GM21786 (cell line): ENCODE results near the gene ARHGAP26.

Experiments used
- ATAC-seq: cut with Tn5 transposase; IDR thresholded peaks from one replicate; pipeline ENCODE4 v1.9.1; 2021; ENCODE audit not compliant: unreplicated experiment

The ARHGAP26 gene

DNA sequence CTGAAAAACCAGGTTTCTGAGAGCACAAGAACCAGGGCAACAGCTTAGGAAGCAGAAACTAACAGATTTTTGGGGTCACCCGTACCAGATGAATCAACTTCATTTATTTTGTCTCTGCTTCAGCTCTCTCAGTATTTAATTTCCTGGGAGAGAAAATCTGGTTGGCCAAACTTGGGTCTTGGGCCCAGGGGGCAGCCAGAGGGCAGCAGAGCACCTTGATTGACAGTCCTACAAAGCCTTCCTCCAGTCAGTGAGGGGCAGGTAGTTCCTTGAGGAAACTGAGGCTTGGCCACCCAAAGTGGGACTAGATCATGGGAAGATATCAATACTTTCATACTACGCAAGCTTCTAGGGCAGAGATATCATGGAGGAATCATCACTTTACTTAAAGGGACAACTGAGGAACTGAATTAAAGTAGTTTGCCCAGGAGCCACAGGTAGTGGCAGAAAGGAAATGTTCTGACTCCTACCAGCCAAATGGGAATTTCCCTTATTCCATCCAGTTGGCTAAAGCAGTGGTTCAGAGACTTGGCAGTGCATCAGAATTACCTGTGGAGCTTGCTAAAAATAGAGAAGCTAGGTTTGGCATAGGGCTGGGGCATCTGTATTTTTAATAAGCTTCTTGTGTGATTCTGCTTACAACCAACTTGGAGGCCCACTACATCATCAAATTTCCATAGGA is 21.5 kb upstream of the ARHGAP26 start:
- ATAC-seq: no peak

DNA sequence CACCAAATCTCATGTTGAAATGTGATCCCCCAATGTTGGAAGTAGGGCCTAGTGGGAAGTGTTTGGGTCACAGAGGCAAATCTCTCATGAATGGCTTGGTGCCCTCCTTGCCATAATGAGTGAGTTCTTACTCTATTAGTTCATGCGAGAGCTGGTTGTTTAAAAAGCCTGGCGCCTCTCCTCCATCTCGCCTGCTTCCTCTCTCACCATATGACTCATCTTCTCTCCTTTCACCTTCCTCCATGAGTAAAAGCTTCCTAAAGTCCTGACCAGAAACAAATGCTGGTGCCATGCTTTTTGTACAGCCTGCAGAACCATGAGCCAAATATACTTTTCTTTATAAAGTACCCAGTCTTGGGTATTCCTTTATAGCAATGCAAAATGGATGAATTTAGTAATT is 20.9 kb upstream of the ARHGAP26 start:
- ATAC-seq: no peak

DNA sequence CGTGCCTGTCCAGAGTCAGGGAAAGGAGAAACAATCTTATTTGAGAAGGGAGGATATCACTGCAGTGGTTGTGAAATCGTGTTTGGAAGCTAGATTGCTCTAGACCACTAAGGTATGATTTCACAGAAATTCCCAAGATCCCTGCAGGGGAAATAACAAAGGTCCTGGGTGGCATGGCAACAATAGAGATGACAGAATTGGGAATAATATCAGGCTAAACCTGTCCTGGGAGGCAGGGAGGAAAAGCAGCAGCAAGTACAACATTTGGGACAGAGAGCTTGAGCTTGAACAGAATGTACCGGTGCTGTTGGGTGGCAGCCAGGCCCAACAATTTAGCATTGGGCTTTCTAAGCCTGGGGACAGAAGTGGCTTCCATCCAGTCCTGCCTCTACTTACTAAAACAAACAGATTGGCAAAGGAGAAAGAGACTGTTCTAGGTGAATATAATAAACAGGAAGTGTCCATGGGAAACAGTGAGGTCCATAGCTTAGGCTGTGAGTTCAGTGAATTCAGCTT is 17.0 kb upstream of the ARHGAP26 start:
- no peak for ATAC-seq

DNA sequence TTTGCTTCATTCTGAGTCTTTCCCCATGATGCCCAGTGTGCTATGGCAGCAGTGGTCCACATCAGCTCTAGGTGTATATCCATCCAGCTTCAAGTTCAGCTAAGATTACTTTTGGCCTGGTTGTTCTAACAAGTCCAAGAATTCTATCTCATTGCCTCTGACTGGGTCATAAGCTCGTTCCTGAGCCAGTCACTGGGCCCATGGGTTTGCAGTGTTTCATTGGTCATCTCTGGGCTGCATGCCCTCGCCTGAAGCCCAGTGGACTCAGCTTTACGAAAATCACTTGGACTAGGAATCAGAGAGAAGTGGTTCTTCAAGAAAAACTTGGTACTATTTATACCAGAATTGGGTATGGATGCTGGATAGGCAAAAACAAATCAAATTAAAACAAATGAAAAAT is 16.1 kb upstream of the ARHGAP26 start:
- ATAC-seq: no peak

DNA sequence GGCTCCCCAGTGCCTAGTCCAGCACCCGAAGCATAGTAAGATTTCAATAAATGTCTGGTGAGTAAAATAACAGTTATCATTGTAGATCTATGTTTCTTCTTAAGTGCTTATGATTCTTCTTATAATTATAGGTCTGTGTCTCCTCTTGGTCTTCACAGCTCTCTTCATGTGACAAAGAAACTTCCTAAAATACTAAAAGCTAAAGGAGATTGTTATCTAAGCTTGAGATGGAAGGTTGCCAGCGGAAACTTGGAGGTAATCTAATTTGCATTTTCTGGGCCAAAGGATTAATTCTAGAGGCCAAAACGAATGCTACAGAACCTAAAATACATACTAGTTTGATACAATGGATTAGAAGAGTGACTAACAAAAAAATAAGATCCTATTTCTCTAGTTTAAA is 13.6 kb upstream of the ARHGAP26 start:
- no peak for ATAC-seq

DNA sequence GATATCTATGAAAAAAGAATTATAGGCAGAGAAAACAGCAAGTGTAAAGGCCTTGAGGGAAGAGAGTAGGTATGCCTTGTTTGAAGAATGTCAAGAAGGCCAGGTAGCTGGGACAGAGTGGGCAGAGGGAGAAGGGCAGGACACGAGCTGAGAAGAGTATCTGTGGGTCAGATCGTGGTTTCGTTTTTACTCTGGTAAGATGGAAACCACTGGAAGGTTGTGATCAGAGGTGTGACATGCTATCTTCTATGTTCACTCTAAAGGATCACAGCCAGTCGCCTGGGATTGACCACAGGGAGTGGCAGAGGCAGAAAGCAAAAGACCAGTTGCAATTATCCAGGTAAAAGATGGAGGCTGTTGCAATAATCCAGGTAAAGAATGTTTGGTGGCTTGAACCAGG is 12.6 kb upstream of the ARHGAP26 start:
- ATAC-seq: no peak

DNA sequence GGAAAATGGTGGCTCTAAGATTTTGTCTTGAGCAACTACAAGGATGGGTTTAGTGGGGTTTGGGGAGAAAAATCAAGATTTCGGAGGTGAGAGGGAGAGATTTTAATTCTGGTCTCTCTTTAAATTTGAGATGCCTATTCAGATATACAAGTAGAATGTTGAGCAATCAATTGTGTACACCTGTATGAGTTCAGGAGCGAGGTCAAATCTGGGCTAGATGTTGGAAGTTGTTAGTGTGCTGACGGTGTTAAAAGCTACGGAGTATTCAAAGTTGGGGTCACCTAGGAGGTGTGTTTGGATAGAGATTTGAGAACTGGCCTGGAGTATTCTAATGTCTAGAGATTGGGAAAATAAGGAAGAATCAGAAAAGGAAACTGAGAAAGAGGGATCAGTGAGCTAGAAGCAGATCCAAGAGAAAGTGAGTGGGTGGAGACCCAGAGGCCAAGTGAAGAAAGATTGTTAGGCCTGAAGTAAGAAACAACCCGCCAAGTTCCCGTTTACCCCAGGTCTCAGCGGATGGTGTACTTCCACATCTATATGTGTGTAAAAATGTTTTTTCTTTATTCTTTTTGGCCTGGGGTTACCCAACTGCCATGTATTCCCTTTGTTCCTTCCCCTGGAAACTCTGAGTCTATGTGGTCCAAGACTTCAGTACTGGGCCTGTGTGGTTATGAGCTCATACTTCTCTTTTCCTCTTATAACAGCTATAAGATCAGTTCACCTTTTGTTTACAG is 11.9 kb upstream of the ARHGAP26 start:
- no peak for ATAC-seq

DNA sequence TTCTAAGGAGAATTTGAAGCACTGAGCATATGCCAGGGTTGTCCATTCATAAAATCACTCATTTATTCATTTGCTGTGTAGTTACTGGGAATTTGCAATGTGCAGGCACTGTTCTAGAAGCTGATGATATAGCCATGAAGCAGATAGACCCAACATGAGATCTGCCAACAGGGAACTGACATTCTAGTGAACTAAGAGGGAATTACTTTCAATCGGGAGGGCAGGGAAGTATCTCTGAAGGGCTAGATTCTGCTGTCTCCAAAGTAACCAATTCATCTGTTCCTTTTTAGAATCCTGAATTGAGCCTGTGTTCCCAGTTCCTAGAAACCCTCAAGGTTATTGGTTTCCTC is 11.4 kb upstream of the ARHGAP26 start:
- no peak for ATAC-seq

DNA sequence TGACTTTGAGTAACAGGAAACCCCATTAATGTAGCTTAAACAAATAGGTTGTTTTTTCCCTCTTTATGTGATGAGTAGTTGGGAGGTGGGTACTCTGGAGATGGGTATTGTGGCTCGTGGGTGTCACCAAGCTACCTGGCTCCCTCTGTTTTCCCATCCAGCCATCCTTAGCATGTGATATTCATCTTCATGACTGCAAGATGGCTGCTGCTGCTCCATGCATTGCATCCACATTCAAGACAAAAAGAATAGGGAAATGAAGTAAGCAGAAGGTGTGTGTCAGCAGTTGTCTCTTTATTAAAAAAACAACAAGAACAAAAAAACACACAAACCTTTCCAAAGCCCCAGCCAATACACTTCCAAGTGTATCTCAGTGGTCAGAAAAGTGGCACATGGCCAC is 6.5 kb upstream of the ARHGAP26 start:
- ATAC-seq: no peak

DNA sequence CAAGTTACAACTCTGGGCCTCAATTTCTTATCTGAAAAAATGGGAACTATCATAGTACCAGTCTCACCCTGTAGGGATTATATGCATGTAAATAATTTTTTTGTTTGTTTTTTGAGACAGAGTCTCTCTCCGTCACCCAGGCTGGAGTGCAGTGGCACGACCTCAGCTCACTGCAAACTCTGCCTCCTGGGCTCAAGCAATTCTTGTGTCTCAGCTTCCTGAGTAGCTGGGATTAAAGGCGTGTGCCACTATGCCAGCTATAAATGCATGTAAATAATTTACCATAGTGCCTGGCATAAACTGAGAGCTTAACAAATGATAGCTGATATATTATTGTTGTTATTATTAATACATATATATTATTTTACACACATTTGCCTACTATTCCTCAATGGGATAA is 3.0 kb upstream of the ARHGAP26 start:
- no peak for ATAC-seq

DNA sequence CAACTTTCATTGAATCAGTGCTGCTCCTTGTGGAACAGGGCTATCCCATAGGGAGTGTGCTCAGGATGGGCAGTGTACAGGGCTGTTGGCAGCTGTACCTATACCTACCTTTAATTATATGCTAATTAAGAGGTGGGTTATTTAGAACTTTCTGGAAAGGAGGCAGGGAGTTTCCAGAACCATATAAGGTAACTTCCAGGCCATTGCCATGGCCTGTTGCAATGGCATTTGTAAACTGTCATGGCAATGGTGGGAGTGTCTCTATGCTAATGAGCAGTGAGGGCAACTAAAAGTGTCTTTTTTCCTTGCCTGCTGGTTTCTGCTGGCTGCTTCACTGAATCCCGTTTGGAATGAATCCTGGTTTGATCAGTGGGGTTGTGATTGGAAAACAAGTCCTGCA is 2.3 kb upstream of the ARHGAP26 start:
- no peak for ATAC-seq

DNA sequence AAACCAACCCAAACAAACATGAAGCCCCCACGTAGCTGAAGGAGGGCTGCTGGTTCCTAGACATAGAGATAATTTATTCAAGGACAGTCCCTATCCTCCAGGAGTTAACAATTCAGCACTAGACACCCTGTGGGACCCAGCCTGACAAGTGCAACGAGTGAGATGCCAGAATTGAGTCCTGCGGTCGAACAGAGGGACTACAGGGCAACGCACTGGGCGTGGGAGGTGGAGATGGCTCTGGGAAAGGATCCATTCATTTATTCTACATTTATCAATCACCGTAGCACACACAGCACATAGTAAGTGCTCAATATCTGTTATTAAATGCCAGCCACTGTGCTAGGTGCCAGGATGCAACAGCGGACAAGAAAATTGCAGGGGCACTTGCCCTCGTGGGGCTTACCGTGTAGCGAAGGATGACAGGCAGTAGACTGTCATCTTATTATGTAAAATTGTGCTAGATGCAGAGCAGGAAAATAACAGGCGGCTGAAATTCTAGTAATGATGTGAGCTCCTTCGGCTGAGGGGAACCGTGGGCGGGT is 855 bp upstream of the ARHGAP26 start:
- ATAC-seq: no peak

DNA sequence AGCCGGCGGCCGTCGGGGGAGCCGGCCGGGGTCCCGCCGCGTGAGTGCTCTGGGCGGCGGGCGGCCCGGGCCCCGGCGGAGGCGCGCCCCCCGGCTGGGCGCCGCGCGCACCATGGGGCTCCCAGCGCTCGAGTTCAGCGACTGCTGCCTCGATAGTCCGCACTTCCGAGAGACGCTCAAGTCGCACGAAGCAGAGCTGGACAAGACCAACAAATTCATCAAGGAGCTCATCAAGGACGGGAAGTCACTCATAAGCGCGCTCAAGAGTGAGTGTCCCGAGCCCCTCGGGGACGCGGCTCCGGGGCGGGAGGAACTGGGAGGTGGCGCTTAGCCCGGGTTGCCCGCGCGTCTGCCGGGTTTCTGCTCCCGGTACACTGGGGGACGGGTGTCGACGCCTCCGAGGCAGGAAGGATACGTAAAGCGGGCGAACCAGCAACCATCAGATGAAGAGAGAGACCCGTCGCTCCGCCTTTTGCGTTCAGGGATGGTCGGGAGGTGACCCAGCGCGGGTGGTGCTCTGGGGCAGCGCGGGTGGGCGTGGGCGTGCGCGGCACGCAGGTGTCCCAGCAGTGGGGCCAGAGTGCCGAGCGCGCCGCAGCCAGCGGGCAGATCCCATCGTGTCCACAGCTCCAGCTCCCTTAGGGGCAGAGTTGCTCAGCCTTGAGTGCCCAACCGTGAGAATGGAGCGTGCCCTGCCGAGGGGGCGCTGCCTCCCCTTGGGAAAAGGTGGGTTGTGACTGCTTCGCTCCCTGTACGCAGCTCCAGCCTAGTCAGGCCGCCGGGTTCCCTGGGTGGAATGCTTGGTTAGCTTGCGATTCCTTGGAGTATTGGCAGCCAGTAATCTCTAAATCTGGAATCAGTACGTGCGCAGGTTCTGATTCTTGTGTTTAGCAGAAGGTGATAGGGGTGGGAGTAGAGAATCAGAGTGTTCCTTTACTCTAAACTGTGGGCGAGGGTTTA is 753 bp downstream of the ARHGAP26 start:
- peak; percentile 18 for ATAC-seq

DNA sequence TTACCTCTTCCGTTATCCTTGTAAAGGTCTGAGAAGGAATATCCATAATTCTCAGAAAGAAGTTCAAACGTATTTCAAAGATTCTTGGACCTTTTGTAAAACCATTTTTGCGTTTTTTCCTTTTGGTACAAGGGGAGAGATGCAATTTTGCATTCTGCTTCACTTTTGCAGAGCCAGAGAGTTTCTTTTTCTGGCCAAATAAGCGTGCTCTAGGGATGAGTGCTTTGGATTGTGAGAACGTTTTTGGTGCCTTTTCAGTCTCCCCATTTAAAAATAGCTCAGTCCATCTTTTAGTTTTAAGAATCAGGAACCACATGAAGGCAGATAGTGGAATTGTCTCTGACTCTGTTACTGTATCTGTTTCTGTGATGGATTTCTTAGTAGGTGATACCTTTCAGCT is 1.5 kb downstream of the ARHGAP26 start:
- ATAC-seq: no peak

DNA sequence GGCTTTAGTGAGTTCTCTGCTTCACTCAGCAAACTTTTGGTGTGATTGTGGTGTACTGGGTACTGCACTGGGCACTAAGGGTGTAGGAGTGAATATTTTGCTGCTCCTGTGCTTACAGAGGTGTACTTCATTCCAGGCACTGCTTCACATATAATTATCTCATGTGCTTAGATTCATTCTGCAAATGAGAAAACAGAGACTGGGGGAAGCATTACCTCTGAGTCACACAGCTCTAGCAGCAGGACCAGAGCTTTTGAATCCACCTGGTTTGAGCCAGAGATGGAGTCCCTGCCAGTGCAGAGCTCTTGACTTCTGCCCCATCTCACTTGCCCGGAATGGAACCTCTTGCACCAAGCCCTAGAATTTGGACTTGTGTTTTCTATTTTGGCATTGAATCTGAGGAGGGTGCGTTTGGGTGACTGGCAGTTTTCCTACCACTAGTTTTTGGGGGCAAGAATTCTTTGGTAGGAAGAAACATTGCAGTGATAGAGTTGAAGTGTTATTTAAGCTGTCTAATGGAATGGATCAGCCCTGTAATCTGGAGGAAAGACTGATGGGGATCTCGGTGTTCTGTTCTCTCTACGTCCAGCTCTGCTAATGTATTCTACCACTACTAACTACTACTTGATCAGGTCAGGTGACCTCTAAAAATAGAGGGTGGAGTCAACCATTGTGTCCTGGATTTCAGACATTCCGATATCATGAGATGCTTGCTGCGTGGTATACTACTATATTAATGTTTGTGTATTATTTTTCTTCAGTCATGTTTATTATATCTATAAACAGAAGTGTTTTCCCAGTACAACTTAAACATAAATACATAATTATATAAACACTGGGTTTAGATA is 2.5 kb downstream of the ARHGAP26 start:
- ATAC-seq: no peak

DNA sequence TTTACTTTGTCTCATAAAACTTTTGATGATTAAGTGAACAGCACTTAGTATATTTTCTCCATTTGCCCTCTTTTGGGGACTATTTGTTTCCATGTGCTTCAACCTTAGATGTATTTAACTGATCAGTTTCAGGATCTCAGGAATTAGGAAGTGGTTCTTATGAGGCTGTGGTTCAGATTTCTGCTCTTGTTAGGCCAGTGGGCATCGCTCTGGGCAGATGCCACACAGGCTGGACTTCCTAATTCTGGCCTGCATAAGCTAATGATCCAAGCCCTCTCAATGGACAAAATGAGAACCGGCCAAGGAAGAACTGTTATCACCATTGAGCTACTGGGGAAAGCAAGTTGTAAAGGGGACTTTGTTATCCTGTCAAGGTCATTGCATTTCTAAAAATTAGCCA is 6.9 kb downstream of the ARHGAP26 start:
- ATAC-seq: no peak

DNA sequence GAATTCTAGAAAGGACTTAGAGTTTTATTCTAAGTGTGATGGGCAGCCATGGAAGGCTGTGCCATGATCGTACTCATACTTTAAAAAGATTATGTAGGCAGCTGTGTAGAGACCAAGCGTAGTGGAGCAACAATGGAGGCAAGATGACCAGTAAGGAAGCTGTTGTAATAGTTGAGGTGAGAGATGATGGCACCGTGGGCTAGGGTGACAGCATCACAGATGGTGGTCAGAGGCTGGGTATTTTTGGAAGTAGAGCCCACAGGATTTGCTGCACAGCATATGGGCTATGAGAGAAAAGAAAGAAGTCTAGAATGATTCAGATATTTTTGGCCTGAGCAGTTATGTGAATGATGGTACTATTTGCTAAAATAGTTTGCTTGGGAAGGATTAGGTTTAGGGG is 7.7 kb downstream of the ARHGAP26 start:
- no peak for ATAC-seq

DNA sequence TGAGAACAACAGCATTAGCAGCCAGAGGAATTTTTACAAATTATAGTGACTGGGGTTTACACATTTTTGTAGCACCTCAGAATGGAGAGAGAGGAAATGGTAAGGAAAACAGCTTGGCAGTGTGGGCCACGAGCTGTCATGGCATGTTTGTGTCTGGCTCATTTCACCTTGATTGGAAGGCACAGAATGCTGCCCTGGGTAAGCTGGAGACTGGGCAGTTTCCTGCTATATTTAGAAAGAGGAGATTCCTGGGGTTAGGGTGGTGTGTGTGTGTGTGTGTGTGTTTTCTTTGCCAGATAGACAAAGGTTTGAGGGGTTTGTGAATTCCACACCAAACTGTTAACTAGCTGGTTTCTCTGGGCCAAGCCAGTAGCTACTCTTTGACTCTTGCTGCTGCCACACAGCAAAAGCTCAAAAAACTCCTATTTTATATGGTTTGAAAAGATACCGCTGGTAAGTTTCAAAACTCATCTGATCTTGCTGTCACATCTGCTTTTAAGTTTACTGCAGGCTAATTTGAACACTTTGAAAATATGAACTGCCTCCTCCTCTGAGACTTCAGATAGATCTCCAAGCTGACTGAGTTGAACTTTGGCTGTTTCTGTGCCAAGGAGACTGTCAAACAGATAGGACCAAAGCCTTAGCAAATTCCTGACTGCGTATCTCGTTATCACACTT is 9.1 kb downstream of the ARHGAP26 start:
- ATAC-seq: no peak

DNA sequence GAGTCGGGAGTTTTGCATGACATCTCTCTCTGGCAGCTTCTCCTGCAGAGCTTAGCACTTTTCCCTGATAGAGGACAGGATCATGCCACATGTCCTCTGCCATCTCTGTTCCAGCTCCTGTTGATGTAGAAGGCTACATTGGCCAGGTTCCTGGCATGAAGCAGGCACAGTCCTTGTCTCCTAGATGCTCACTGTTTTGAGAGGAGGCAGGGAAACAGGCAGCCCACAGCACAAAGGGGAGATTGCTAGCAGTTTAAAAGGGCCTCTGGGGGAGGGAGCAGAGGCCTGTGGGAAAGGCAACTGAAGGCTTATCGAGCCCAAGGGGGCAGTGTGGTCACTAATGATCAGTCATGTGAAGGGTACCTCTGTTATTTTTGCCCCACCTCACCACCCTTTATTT is 10.7 kb downstream of the ARHGAP26 start:
- ATAC-seq: no peak

DNA sequence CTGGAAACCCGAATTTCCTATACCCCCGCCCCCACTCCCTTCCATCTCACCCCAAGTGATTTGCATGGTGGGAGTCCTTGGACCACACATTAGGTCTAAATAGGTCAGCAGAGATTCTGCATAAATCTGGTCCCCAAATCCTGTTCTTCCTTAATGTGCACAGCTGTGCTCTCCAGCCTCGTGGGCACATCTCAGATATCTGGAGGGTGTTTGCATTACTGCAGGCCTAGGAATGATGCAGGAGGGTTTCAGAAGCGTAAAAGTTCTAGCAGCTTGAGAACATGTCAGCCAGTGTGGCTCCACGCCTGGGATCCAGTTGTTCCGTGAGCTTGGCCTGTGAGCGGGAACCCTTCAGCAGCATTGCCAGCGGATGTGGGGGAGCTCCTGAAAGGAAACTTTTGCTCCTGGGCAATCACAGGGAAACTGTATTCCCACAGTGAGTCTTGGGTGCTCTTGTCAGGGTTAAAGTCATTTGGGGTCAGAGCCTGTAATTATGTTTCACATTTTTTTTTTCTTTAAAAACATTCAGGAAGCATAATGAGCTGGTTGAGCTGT is 12.9 kb downstream of the ARHGAP26 start:
- ATAC-seq: no peak
